Common myeloid progenitor, CD34-positive (primary cell): ENCODE data around the gene PSG11. TPM values are rescaled to one million over a fixed set of nuclear protein-coding genes. Genes with fewer than 3 reads are reported as not detected.
"Not testable (repeated sequence)": the region's sequence is repeated elsewhere in the genome, so short reads cannot be mapped to it uniquely, and the experiment has no call there.

ENCODE experiments used
- CTCF ChIA-PET: fragments of 350-600 bp; sonication (Branson Sonifier 250); formaldehyde crosslinking; loops from one replicate; lab custom pipeline; 2021; ENCODE audit warnings: antibody characterized with exemption; lab: Charles Lee
- POLR2A ChIA-PET: fragments of 350-600 bp; sonication (Branson Sonifier 250); formaldehyde crosslinking; loops from one replicate; lab custom pipeline; 2021; ENCODE audit warnings: antibody characterized with exemption; lab: Charles Lee
- DNase-seq, 3 donors: peaks; one replicate each; pipeline versions ENCODE4 v3.0.0 to v3.0.0-alpha.2; 2013
- H3K27ac ChIP-seq, 2 experiments: 1 replicate in 1 of 2; 2 replicates in 1 of 2; pipeline ENCODE4 v1.7.0; 2013; ENCODE audit warnings: inconsistent platforms in 2 of 2, low read length in 2 of 2, mild to moderate bottlenecking in 2 of 2, low read depth in 1 of 2, moderate library complexity in 1 of 2; ENCODE audit not compliant: severe bottlenecking in 2 of 2, insufficient read depth in 1 of 2, poor library complexity in 1 of 2
- H3K27me3 ChIP-seq, 5 experiments: replicated peaks in 2 of 5; 1 replicate in 3 of 5; 2 replicates in 2 of 5; pipeline versions ENCODE4 v1.6.1 to v1.7.0; 2013; ENCODE audit warnings: low read length in 4 of 5, mild to moderate bottlenecking in 2 of 5, moderate library complexity in 2 of 5, inconsistent platforms in 1 of 5; ENCODE audit not compliant: insufficient read depth in 5 of 5, control insufficient read depth in 4 of 5
- H3K36me3 ChIP-seq, 4 experiments: 1 replicate in 2 of 4; 2 replicates in 2 of 4; pipeline versions ENCODE4 v1.6.1 to v1.7.0; 2013; ENCODE audit warnings: low read length in 3 of 4, control low read depth in 1 of 4, mild to moderate bottlenecking in 1 of 4; ENCODE audit not compliant: control insufficient read depth in 4 of 4, insufficient read depth in 4 of 4
- H3K4me1 ChIP-seq, 4 experiments: 1 replicate in 3 of 4; 2 replicates in 1 of 4; pipeline versions ENCODE4 v1.6.1 to v1.7.1; 2013; ENCODE audit warnings: low read length in 3 of 4, mild to moderate bottlenecking in 3 of 4, control low read depth in 1 of 4, inconsistent platforms in 1 of 4, moderate library complexity in 1 of 4; ENCODE audit not compliant: control insufficient read depth in 4 of 4, insufficient read depth in 4 of 4; ENCODE audit errors: control extremely low read depth in 1 of 4
- H3K4me3 ChIP-seq, 7 experiments: 1 replicate in 4 of 7; 2 replicates in 3 of 7; pipeline versions ENCODE4 v1.5.1 to v1.7.0; 2013; ENCODE audit warnings: mild to moderate bottlenecking in 7 of 7, low read length in 6 of 7, moderate library complexity in 6 of 7, inconsistent platforms in 2 of 7, low read depth in 2 of 7, control low read depth in 1 of 7; ENCODE audit not compliant: insufficient read depth in 4 of 7, control insufficient read depth in 1 of 7; ENCODE audit errors: extremely low read depth in 1 of 7
- H3K9me3 ChIP-seq, 5 experiments: 1 replicate in 4 of 5; 2 replicates in 1 of 5; pipeline versions ENCODE4 v1.6.1 to v1.7.1; 2013; ENCODE audit warnings: low read length in 4 of 5, mild to moderate bottlenecking in 2 of 5, inconsistent platforms in 1 of 5, low read depth in 1 of 5, moderate library complexity in 1 of 5; ENCODE audit not compliant: control insufficient read depth in 4 of 5, insufficient read depth in 2 of 5; ENCODE audit errors: control extremely low read depth in 1 of 5
- whole genome bisulfite sequencing: methylation state at CpG from one replicate; pipeline ENCODE4 v1.1.5; 2013; ENCODE audit not compliant: insufficient coverage; 5-methylcytosine and 5-hydroxymethylcytosine counted together
- polyA plus RNA-seq: library from polyadenylated mRNA; unstranded; fragments of 120-200 nt; gene quantifications from one replicate; pipeline ENCODE4 v1.2.1, GENCODE V29; 2013

Gene PSG11
- polyA plus RNA-seq = not detected

- H3K27me3 ChIP-seq, H3K4me3 ChIP-seq, H3K4me1 ChIP-seq, DNase-seq, H3K27ac ChIP-seq, POLR2A ChIA-PET, CTCF ChIA-PET, H3K9me3 ChIP-seq, H3K36me3 ChIP-seq: not testable (repeated sequence)
- 78% methylated on average over 5 of the region's 6 CpGs for WGBS
Observed at GRCh38 chr19:43026369-43026768, at the start of gene PSG11. TSS of gene PSG11 (minus strand) at chr19:43026469. CDS start at chr19:43026372, 97 bp downstream.

- H3K9me3 ChIP-seq, CTCF ChIA-PET, DNase-seq, H3K4me3 ChIP-seq, H3K36me3 ChIP-seq, H3K4me1 ChIP-seq, H3K27me3 ChIP-seq, POLR2A ChIA-PET, H3K27ac ChIP-seq: not testable (repeated sequence)
- WGBS = 100% methylated on average over 1 of the region's 3 CpGs
Observed at GRCh38 chr19:43062418-43062817, 36.1 kb upstream of the PSG11 start.

- CTCF ChIA-PET, H3K4me1 ChIP-seq, H3K36me3 ChIP-seq, H3K4me3 ChIP-seq, H3K9me3 ChIP-seq, H3K27ac ChIP-seq, DNase-seq, H3K27me3 ChIP-seq: not testable (repeated sequence)
- WGBS = 100% methylated on average over 1 of the region's 3 CpGs
- POLR2A ChIA-PET = interaction anchor here (0.6 kb wide), 1 partner anchor 31 kb away, joined by 5 read pairs; no protein-coding TSS in a partner anchor
Observed at GRCh38 chr19:43061326-43061725, 35.1 kb upstream of the PSG11 start.

GRCh38 chr19:43060254-43060653, 34.0 kb upstream of the PSG11 start:
- 90% methylated on average over 2 of the region's 3 CpGs for WGBS
- POLR2A ChIA-PET = not testable (repeated sequence)

GRCh38 chr19:43059482-43059881, 33.2 kb upstream of the PSG11 start:
- H3K4me1 ChIP-seq, H3K27ac ChIP-seq, DNase-seq, H3K27me3 ChIP-seq, H3K4me3 ChIP-seq, POLR2A ChIA-PET, H3K36me3 ChIP-seq, H3K9me3 ChIP-seq, CTCF ChIA-PET: not testable (repeated sequence)
- no CpG with 5 or more reads among the region's 2 CpGs for WGBS

More at GRCh38 chr19:43060254-43060653, 34.0 kb upstream of the PSG11 start:
- H3K36me3 ChIP-seq, H3K9me3 ChIP-seq, H3K27ac ChIP-seq, H3K27me3 ChIP-seq, H3K4me1 ChIP-seq, DNase-seq, H3K4me3 ChIP-seq, CTCF ChIA-PET: not testable (repeated sequence)

GRCh38 chr19:43058440-43058839, 32.2 kb upstream of the PSG11 start:
- H3K36me3 ChIP-seq, H3K27me3 ChIP-seq, POLR2A ChIA-PET, H3K27ac ChIP-seq, DNase-seq, H3K9me3 ChIP-seq, H3K4me3 ChIP-seq, H3K4me1 ChIP-seq, CTCF ChIA-PET: not testable (repeated sequence)
- no CpG with 5 or more reads among the region's 2 CpGs for WGBS

GRCh38 chr19:43047966-43048365, 21.7 kb upstream of the PSG11 start:
- DNase-seq, H3K4me3 ChIP-seq, H3K27me3 ChIP-seq, H3K9me3 ChIP-seq, H3K27ac ChIP-seq, CTCF ChIA-PET, H3K36me3 ChIP-seq, POLR2A ChIA-PET, H3K4me1 ChIP-seq: not testable (repeated sequence)
- WGBS = 100% methylated on average over 1 of the region's 3 CpGs
